T follicular helper cell (primary cell): ENCODE results near the gene LRRC58.
"Not testable (repeated sequence)": the region's sequence is repeated elsewhere in the genome, so short reads cannot be mapped to it uniquely, and the experiment has no call there.

Source experiments
- DNase-seq: peaks from one replicate; pipeline ENCODE4 v3.0.0-alpha.2; 2020; ENCODE audit warnings: low read depth

Gene LRRC58

GRCh38 chr3:120339362-120339761 lies 9.8 kb downstream of the LRRC58 start:
- no peak for DNase-seq

- DNase-seq: no peak
Observed at GRCh38 chr3:120338517-120338916, 10.6 kb downstream of the LRRC58 start.

DNA sequence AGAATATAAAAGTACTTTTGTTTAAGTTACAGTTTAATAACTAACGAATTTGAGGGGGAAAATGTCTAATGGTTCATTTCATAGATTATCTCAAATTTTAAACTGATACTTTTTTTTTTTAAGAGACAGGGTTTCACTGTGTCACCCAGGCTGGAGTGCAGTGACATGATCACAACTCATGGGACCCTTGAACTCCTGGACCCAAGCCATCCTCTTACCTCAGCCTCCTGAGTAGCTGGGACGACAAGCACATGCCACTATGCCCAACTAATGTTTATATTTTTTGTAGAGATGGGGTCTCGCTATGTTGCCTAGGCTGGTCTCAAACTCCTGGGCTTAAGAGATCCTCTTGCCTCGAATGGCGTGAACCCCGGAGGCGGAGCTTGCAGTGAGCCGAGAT lies 16.5 kb downstream of the LRRC58 start:
- DNase-seq: no peak

DNA sequence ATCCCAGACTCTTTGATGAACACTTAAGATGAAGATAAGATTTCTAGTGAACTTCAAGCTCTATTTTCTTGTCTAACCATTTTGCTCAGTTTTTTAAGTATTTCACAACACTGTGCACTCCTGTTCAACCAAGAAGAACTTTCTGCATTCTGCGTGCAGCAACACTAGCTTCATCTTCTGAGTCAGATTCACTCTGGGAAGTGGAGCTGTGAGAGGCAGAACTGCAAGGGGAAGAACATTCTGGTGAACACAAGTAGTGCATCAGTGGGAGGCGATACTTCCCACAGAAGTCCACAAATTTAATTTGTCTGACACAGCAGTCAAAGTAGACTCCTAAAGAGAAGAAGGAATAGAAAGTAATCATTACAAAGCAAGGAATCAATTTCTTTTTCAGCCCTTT lies 18.1 kb downstream of the LRRC58 start:
- DNase-seq: no peak

DNA sequence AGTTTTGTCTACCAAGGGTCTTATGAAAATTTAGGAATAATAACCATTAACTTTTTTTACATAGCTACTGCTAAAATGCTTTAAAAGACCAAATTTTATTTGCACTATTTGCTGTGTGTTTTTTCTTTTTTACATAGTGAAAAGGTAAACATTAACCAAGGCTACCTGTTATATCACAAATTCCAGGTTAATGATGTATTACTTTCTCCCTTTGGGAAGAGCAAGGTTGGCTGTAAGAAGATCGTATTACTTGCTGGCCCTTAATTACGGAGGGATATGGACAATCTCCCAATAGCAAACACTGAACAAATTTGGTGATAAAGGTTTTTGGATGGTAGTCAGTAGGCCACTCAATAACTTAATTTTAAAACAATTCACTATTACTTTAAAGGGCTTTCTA lies 22.4 kb downstream of the LRRC58 start:
- no peak for DNase-seq

- DNase-seq: no peak
Observed at GRCh38 chr3:120324190-120324589, 25.0 kb downstream of the LRRC58 start.

DNA sequence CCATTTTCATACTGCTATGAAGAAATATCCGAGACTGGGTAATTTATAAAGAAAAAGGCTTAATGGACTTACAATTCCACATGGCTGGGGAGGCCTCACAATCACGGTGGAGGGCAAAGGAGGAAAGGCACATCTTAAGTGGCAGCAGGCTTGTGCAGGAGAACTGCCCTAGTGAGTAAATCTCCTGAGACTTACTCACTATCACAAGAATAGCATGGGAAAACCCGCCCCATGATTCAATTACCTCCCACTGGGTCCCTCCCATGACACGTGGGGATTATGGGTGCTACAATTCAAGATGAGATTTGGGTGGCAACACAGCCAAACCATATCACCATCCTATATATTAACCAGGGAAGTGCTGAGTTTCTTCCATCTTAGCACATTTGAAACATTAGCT lies 25.4 kb downstream of the LRRC58 start:
- not testable (repeated sequence) for DNase-seq

DNA sequence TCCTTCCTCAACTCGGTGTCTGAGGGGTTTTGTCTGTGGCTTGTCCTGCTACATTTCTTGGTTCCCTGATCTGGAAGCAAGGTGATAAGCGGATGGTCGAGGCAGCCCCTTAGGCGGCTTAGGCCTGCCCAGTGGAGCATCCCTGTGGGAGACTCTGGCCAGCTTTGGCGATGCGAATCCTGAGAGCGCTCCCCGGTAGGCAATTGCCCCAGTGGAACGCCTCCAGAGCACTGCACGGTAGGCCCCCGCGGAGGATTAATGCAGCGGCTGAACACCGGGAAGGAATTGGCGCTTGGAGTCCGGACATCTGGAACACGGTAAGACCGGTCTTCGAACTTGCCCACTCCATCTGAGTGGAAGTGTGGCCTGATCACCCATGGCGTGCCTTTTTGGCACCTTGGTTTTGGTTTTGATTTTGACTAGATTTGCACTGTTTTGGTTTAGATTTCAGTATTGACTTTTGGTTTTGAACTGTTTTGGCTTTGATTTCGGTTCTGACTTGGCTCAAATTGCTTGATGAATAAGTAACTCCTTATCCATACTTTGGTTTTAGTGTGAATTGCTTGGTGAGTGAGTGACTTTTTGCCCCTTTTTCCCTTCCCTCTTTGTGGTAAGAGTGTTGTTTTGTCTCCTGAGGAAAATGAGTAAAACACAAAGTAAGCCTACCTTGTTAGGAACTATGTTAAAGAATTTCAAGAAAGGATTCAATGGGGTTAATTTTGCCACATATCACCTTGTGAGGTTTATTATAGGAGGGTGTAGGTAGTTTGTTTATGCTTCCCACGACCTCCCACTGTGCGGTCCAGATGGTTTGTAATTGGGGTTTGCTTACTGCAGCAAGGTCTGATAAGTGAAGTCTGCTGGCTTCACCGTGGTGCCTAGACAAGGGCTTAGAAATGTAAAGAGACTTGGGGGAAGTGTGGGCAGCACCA lies 37.0 kb downstream of the LRRC58 start:
- DNase-seq: no peak

DNA sequence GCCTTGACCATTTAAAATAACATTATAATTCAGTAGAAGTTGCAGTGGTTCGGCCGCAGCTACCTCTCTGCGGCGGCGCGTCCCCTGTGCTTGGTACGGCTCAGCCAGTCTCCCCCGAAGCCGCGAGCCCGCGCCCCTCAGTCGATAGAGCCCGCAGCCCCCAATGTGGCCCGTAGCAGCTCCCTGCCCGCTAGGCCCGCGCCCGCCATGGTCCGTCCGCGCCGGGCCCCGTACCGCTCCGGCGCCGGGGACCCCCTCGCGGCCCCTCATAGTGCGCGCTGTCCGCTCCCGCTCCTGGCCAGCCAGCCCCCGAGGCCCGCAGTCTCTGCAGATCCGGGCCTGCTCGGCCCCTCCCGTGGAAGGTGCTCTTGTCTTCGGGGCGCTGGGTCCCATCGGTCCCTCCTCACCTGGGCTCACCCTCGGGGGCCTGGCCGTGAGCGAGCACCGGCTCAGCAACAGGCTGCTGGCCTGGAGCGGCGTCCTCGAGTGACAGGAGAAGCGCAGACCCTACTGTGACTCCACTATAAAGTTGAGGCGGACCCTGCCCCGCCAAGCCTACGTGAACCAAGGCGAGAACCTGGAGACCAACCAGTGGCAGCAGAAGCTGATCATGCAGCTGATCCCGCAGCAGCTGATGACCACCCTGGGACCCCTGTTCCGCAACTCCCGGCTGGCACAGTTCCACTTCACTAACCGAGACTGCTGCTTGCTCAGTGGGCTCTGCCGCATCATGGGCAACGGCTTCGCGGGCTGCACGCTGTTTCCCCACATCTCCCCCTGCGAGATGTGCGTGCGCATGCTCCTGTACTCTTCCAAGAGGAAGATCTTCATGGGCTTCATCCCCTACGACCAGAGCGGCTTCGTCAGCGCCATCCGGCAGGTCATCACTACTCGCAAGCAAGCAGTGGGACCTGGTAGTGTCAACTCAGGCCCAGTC lies 42.4 kb downstream of the LRRC58 start:
- DNase-seq: no peak

DNA sequence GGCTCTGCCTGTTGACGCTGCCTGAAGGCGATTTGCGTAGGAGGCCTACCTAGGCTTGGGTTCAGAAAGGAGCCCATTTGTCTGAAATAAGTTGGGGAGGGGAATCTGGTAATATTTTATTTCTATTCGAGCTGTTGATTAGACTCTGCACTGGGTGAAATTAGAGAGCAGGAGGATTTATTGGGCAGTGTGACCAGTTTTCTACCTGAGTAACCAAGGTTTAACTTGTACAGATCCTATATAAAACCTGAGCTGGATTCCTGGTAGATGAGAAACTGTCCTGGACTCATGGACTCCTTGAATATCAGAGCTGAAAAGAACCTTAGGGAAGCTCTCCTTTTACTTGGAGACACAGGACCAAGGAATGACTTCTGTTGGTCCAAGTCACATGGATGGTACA lies 44.5 kb downstream of the LRRC58 start:
- no peak for DNase-seq

DNA sequence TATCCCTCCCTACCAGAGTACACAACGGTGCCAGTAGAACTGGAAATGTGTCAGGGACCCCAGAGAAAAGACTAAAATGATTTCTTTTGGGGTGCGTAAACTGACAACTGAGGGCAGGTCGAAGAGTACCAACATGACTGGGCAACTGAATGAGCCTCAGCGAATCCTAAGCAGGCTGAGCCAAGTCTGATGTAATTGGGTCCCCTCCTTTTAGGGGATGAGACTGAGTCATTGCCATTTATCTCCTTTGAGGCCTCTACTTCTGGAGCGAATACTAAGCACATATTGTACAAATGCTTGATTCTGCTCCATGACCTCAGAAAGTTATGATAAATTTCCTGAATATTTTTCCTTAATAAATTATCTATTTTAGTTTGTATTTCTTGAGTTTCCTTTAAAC lies 46.8 kb downstream of the LRRC58 start:
- DNase-seq: no peak

GRCh38 chr3:120300971-120301370 lies 48.2 kb downstream of the LRRC58 start:
- DNase-seq: no peak

- no peak for DNase-seq
Observed at GRCh38 chr3:120299403-120299802, 49.8 kb downstream of the LRRC58 start.

- DNase-seq: no peak
Observed at GRCh38 chr3:120298996-120299395, 50.2 kb downstream of the LRRC58 start.

GRCh38 chr3:120291552-120291951 lies 57.6 kb downstream of the LRRC58 start:
- DNase-seq: not testable (repeated sequence)

- no peak for DNase-seq
Observed at GRCh38 chr3:120289636-120290035, 59.5 kb downstream of the LRRC58 start.

GRCh38 chr3:120286465-120286864 lies 62.7 kb downstream of the LRRC58 start:
- no peak for DNase-seq

DNA sequence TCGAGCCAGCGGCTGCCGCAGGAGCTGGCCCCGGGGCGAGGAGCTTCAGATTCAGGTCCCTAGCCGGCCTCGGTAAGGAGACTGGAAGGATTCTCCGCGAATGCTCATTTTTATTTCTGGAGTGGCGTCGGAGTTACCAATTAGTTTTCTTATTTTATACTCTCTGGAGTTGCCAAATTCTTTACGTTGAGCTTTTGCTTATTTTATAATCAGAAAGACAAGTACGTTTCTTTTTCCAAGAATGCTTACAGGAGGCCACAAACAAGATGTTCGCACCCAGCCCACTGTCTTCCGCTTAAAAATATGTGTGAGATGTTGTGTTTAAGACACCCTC lies 63.7 kb downstream of the LRRC58 start:
- DNase-seq: no peak

DNA sequence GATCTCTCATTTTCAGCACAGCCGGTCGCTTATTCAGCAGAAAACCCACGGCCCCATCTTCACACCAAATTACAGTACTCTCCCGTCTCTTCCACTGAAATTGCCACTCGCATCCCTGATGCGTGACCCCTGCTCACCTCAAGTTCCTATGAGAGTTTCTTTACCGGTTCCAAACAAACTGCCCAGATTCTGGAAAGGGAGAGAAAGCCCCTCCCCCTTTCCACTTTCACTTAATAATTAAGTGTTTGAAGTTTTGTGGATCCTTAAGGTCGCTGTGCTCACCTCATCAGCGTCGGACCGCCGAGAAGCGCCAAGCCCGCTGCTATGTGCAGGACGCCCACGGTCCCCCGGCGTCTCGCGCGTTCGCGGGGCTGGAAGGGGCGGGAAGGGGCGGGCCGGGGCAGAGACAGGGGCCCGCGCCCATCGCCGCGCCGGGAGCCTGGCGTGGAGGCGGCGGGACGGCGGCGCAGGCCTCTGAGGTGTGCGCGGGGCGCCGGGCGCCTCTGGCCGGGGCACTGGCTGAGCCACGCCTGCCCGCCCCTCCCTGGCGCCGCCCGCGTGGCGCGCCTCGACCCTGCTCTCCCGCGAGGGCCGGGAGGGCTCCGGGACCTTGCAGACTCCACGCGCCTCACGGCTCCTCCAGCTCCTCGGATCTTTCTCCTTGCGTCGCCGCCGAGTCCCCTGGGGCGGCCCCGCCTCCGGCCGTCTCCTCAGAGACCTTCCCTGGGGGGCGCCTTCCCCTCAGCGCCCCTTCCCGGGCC lies 64.2 kb downstream of the LRRC58 start, which contains the start of gene GPR156:
Gene GPR156 (minus strand): TSS at position 476 of the 761 bp plus-strand sequence. CDS start 41,124 bp downstream, outside the sequence.
- no peak for DNase-seq

GRCh38 chr3:120281261-120281660 lies 67.9 kb downstream of the LRRC58 start:
- no peak for DNase-seq

DNA sequence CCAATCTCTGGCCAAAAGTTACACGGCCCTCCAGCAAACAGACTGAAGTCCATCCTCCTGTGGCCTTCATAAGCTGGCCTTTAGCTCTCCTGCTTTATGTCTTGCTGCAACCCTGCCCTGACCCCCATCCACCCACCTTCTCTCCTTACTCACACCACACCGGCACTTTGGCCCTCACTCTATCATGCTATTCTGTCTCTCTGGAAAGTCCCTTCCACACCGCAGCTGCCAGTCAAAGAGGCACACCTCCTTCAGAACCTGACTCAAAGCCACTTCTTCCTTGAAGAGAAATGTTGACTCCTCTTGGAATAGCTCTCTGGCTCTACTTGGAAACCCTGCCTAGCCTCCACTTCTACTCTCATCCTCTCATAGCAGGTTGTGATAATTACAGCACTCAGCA lies 68.6 kb downstream of the LRRC58 start:
- DNase-seq: no peak

GRCh38 chr3:120280026-120280425 lies 69.1 kb downstream of the LRRC58 start:
- DNase-seq: no peak
